Adipocyte (in vitro differentiated cells): ENCODE results near the gene SELENON.

Experiments used
- DNase-seq: peaks from one replicate; pipeline ENCODE4 v3.0.0-alpha.2; 2015; ENCODE audit warnings: low read depth
- H3K27me3 ChIP-seq: replicated peaks from 2 replicates; pipeline ENCODE4 v1.7.0; 2013; ENCODE audit warnings: mild to moderate bottlenecking, low read length, moderate library complexity; ENCODE audit not compliant: control insufficient read depth, insufficient read depth
- H3K36me3 ChIP-seq: 2 replicates; pipeline ENCODE4 v1.7.0; 2013; ENCODE audit warnings: low read length, mild to moderate bottlenecking, moderate library complexity; ENCODE audit not compliant: control insufficient read depth, insufficient read depth, severe bottlenecking
- H3K4me1 ChIP-seq: 2 replicates; pipeline ENCODE4 v1.7.0; 2013; ENCODE audit warnings: mild to moderate bottlenecking, low read length, moderate library complexity; ENCODE audit not compliant: control insufficient read depth, insufficient read depth
- H3K4me3 ChIP-seq: 2 replicates; pipeline ENCODE4 v1.7.0; 2013; ENCODE audit warnings: mild to moderate bottlenecking, low read length, moderate library complexity
- H3K9ac ChIP-seq: 2 replicates; pipeline ENCODE4 v1.7.0; 2013; ENCODE audit warnings: mild to moderate bottlenecking, low read length, moderate library complexity
- H3K9me3 ChIP-seq: 2 replicates; pipeline ENCODE4 v1.7.0; 2013; ENCODE audit warnings: mild to moderate bottlenecking, low read length, moderate library complexity; ENCODE audit not compliant: control insufficient read depth

Gene SELENON

DNA sequence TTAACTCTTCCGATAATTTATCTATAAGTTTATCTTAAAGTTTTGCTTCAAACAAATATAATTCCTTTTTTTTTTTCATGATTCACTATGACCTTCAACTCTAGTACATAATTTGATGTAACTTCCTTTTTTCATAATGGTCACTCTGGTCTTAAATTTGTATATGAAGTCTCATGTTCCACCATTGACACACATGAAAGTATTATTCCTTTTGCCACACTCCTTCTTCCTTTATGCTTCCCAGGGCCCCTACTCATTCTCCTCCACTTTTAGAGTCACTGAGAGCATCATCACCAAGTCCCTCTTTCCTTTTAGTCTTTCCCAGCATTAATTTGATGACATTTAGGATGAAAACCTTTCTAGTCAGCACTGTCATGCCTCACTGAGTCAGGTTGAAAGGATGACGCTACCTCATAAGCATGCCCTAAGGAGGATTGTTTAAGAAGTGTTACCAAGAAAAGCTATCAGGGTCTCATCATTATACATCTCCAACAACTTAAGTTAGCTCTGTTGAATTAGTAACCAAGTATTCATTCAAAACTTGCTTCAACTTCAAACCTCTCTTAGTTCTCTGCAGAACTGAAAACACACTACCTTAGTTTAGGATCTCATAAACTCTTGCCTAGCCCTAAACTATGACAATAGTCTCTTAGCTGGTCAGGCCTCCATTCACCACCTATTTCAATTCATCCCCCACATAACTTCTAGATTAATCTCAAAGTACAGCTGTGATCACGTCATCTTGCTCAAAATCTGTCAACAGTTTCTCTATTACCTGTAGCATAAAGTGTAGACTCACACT is 44.7 kb downstream of the SELENON start:
- H3K4me3 ChIP-seq = no peak overlapping the region
- no peaks in the 10 kb centered on the region for H3K4me1 ChIP-seq
- H3K27me3 ChIP-seq = no peaks in the 10 kb centered on the region
- no peaks in the 10 kb centered on the region for H3K9me3 ChIP-seq
- H3K9ac ChIP-seq = no peak overlapping the region
- no peaks in the 10 kb centered on the region for H3K36me3 ChIP-seq
- no peak for DNase-seq

DNA sequence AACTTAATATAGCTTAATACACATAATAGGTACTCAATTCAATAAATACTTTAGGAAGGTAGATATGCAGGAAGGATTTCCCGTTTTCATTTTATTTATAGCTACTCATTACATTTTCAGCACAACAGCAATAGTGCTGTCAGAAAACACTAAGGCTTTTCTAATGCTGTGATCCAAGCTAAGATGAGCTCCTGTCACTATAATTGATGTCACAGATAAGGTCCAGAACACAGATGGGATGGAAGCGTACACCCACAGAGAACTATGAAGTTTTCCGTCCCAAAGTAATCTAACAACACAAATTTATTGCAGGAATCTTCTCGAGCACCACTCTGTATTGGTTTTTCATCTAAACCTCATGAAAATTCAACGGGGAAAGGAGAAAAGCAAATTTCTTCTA is 45.7 kb downstream of the SELENON start:
- Histone ChIP-seq H3K4me1 (no peaks in the 10 kb centered on the region), H3K9ac (no peak overlapping the region), H3K27me3 (no peaks in the 10 kb centered on the region), H3K4me3 (no peak overlapping the region), H3K36me3 (no peaks in the 10 kb centered on the region), H3K9me3 (no peaks in the 10 kb centered on the region)
- no peak for DNase-seq

DNA sequence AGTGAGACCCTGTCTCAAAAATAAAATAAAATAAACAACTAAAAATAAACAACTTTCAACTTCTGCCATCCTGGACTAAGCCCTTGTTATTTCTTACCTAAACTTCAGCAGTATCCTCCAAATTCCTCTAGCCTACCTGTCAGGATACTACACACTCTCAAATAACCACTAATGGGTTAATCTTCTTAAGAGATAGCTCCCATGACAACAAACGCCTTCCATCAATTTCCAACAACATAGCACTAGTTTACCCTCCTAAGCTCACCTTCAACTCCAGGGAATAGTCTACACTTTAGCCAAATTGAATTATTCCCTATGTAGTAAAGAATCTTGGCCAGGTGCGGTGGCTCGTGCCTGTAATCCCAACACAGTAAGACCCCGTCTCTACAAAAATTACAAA is 47.9 kb downstream of the SELENON start:
- DNase-seq = no peak
- Histone ChIP-seq H3K36me3 (no peaks in the 10 kb centered on the region), H3K9ac (no peak overlapping the region), H3K27me3 (no peaks in the 10 kb centered on the region), H3K9me3 (no peaks in the 10 kb centered on the region), H3K4me3 (no peak overlapping the region), H3K4me1 (no peaks in the 10 kb centered on the region)

DNA sequence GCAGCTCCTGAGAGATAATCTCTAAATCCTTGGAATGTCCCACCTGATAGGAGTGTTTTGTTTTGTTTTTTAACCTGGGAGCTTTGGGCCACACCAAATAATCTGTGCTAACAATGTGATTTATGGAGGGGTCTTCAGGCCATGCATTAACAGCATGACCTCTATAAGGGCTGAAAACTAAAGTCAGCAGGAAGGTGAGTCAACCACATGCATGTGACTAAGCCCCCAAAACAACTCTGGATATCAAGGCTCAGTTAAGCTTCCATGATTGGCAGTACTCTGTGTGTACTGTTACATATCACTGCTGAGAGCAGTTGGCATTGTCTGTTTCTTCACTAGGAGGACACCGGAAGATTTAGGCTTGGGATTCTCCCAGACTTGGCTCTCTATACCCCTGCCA is 48.5 kb downstream of the SELENON start:
- no peak overlapping the region for H3K4me3 ChIP-seq
- DNase-seq = no peak
- no peaks in the 10 kb centered on the region for H3K36me3 ChIP-seq
- H3K27me3 ChIP-seq = no peaks in the 10 kb centered on the region
- no peaks in the 10 kb centered on the region for H3K9me3 ChIP-seq
- no peaks in the 10 kb centered on the region for H3K4me1 ChIP-seq
- H3K9ac ChIP-seq = no peak overlapping the region

DNA sequence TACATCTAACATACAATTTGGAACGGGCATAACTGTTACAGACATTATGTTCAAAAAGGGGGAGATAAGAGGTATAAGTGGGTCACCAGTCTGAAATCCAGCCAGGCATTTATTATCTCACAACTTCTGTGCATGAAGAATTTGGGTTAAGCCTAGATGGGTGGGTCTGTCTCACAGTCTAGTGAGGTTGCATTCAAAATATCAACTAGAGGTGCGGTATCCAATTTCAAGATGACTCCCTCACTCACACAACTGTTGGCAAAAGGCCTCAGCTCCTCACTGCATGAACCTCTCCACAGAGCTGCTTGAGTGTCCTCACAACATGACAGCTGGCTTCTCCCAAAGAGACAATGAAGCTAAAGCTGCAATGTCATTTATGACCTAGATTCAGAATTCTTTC is 54.6 kb downstream of the SELENON start:
- Histone ChIP-seq H3K4me3 (no peak overlapping the region), H3K9ac (no peak overlapping the region), H3K27me3 (no peaks in the 10 kb centered on the region), H3K9me3 (no peaks in the 10 kb centered on the region), H3K36me3 (no peaks in the 10 kb centered on the region), H3K4me1 (peaks cover 6% of the 10 kb centered on the region)
- no peak for DNase-seq

DNA sequence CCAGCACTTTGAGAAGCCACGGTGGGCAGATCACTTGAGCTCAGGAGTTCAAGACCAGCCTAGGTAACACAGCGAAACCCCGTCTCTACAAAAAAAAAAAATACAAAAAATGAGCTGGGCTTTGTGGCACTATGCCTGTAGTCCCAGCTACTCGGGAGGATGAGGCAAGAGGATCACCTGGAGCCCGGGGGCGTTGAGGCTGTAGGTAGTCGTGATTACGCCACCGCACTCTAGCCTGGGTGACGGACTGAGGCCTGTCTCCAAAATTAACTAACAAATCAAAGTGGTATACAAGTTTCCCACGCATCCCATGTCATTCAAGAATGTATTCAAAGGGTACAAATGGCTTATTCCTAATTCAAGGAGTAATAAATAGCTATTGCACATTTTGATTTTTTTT is 56.9 kb downstream of the SELENON start:
- Histone ChIP-seq H3K27me3 (no peaks in the 10 kb centered on the region), H3K9ac (no peak overlapping the region), H3K9me3 (no peaks in the 10 kb centered on the region), H3K4me3 (no peak overlapping the region), H3K36me3 (no peaks in the 10 kb centered on the region), H3K4me1 (peaks cover 11% of the 10 kb centered on the region)
- no peak for DNase-seq

DNA sequence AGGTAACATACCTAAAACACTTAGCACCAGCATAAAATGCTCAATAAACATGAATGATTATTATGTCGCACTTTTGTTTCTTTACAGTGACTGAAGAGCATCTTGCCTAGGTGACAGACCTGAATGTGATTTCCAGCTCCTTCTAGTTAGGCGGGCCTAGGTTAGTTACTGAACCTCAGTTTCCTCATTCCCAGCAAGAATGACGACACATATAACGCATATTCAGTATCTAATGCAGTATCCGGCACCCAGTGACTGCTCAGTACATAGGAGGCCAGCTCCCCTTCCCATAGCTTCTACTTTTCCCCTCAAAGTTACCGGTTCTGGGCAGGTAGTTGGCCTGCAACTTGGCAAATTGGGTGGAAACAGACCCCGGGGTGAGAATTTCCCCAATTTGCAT is 58.5 kb downstream of the SELENON start:
- H3K9ac ChIP-seq = peak overlapping the region; percentile 96

DNA sequence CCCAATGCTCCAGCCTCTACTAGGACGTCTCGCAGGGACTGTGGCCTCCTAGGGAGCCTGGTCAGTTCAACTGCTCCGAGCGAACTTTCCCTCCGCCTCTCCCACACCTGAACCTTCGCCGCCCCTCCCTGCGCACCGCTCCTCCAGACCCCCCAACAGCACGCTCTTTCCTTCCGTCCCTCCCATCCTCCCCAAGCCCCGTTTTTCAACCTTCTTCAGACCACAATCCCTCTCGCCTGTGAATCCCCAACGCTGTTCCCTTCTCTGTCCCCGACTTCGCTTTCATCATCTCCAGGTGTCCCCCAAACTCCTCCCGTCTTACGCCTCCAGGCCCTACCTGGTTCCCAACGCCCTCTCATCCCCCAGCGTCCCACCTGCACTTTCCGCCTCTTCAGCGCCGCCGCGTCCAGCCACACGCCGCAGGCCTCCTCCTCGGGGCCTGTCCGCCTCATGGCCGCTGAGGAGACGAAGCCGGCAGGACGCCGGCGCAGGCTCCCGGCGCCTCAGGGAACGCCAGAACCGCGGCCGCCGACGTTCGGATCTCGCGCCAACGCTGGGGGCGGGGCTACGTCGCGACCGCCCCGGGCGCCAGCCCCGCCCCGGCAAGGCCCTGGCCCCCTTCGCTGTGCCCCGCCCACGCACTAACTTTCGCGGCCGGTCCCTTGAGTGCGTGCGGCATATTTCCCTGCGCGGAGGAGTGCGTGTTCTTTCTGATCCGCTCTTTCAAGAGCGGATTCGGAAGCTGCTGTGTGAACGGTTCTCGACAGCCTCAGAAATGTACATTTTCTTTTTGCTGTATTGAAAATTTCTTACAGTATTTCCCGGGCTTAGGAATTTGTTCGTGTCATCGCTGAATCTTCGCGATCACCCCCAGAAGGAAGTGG is 59.2 kb downstream of the SELENON start, which contains the start of gene AUNIP:
TSS of gene AUNIP (minus strand) at position 552 of the 884 bp plus-strand sequence. CDS start at position 452, 100 bp downstream.
- Histone ChIP-seq H3K9me3 (no peaks in the 10 kb centered on the region), H3K9ac (peak within 1 kb of the TSS; percentile 96), H3K36me3 (peaks cover 9% of the 10 kb centered on the region), H3K4me3 (peak within 1 kb of the TSS; percentile 93), H3K4me1 (peaks cover 11% of the 10 kb centered on the region), H3K27me3 (no peaks in the 10 kb centered on the region)
- peak; percentile 96 for DNase-seq

More for the DNA sequence above, 58.5 kb downstream of the SELENON start:
- H3K4me1 ChIP-seq = peaks cover 11% of the 10 kb centered on the region
- peaks cover 9% of the 10 kb centered on the region for H3K36me3 ChIP-seq
- peak; percentile 23 for DNase-seq
- no peaks in the 10 kb centered on the region for H3K9me3 ChIP-seq
- H3K27me3 ChIP-seq = no peaks in the 10 kb centered on the region
- peak overlapping the region; percentile 93 for H3K4me3 ChIP-seq

DNA sequence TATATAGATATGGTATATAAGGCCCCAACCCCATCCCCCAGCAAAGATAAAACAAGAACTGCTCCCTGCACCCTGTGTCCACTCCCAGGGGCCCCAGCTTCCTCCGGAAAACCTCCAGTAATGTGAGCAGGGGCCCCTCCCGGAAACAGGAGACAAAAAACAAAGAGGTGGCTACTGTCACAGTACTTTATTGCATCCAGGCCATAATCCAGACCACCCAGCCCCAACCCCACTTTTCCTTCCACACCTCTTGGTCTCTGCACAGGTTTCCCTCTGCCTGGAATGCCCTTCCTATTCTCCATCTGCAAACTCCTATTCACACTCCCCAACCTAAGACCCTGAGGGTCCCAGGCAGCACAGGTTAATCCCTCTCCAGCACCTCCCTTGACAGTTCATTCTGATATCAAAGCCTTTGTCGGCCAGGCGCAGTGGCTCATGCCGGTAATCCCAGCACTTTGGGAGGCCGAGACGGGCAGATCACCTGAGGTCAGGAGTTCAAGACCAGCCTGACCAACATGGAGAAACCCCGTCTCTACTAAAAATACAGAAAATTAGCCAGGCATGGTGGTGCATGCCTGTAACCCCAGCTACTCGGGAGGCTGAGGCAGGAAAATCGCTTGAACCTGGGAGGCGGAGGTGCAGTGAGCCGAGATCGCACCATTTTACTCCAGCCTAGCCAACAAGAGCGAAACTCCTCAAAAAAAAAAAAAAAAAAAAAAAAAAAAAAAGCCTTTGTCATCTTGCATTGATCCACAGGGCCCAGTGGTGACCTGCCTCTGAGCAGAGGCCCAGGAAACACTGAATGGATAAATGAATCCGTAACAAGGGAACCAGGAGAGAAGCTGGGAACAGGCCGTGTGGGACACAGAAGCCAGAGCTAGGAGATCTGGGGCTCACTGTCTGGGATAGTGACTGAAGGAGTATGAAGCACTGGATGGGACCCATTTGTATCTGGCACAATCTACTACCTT is 61.6 kb downstream of the SELENON start:
- peaks cover 9% of the 10 kb centered on the region for H3K36me3 ChIP-seq
- H3K4me1 ChIP-seq = peaks cover 11% of the 10 kb centered on the region
- no peak overlapping the region for H3K4me3 ChIP-seq
- H3K27me3 ChIP-seq = no peaks in the 10 kb centered on the region
- no peaks in the 10 kb centered on the region for H3K9me3 ChIP-seq
- DNase-seq = no peak
- H3K9ac ChIP-seq = no peak overlapping the region

DNA sequence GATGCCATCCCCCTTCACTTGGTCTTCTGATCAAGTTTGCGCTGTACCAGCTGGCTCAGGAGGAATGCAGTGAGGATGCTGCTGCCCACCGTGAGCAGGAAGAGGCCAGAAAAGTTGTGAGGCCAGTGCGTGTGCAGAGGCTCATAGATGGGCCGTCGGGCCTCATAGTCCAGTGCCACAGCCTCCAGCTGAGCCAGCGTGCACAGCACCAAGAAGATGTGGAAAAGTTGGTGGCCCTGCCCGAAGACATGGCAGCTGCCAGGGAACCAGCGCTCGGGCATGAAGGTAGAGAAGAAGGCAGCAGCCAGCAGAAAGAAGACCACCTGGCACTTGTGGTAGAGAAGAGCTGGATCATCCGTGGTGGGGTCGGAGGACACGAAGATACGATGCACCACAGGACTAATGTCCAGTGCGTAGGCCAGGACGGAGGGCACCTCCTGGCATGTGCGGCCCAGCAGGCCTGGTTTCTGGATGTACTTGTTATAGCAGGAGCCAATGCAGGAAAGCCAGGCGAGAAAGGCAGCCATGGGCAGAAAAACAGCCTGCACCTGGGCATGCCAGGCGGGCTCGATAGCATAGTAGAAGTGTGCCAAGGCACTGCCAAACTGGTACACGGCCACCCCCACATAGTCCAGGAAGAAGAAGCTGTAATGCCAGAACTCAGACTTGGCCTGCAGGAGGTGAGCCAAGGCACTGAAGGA is 62.9 kb downstream of the SELENON start:
- H3K4me1 ChIP-seq = peaks cover 11% of the 10 kb centered on the region
- no peaks in the 10 kb centered on the region for H3K9me3 ChIP-seq
- peaks cover 9% of the 10 kb centered on the region for H3K36me3 ChIP-seq
- H3K27me3 ChIP-seq = no peaks in the 10 kb centered on the region
- DNase-seq = no peak
- no peak overlapping the region for H3K4me3 ChIP-seq
- no peak overlapping the region for H3K9ac ChIP-seq
